Esophagus muscularis mucosa (tissue), 4 donors: ENCODE data around the gene KLHL29. TPM values are rescaled to one million over a fixed set of nuclear protein-coding genes. Genes with fewer than 3 reads are reported as not detected.

Experiments
- DNase-seq: peaks from one replicate; pipeline ENCODE4 v3.0.0-alpha.2; 2017; ENCODE audit errors: extremely low spot score
- H3K27ac ChIP-seq, 4 donors: fragments of 200-600 bp; sonication (generic); replicated peaks in 1 of 4; 1 replicate in 3 of 4; 2 replicates in 1 of 4; pipeline ENCODE4 v1.5.1; 2016 to 2019; ENCODE audit warnings: mild to moderate bottlenecking in 1 of 4
- H3K27me3 ChIP-seq, 4 donors: fragments of 200-600 bp; sonication (generic); one replicate each; pipeline versions ENCODE4 v1.5.1 to v1.6.0; 2016 to 2019
- H3K36me3 ChIP-seq, 4 donors: fragments of 200-600 bp; sonication (generic); one replicate each; pipeline ENCODE4 v1.5.1; 2016 to 2019
- H3K4me1 ChIP-seq, 4 donors: fragments of 200-600 bp; sonication (generic); one replicate each; pipeline ENCODE4 v1.5.1; 2016 to 2019
- H3K4me3 ChIP-seq, 4 donors: fragments of 200-600 bp; sonication (generic); 1 replicate in 2 of 4; 2 replicates in 2 of 4; pipeline ENCODE4 v1.5.1; 2016 to 2019; ENCODE audit warnings: mild to moderate bottlenecking in 4 of 4, moderate library complexity in 1 of 4
- H3K9me3 ChIP-seq, 4 donors: fragments of 200-600 bp; sonication (generic); 1 replicate in 3 of 4; 2 replicates in 1 of 4; pipeline ENCODE4 v1.5.1; 2016 to 2019
- EP300 ChIP-seq: sonication (generic); formaldehyde crosslinking; IDR thresholded peaks from one replicate; pipeline ENCODE4 v1.6.1; 2017; ENCODE audit warnings: antibody characterized with exemption
- POLR2A ChIP-seq: fragments of 450-650 bp; IDR thresholded peaks from one replicate; pipeline ENCODE4 v1.6.1; 2017; ENCODE audit warnings: antibody characterized with exemption, moderate library complexity, mild to moderate bottlenecking, low read depth
- POLR2AphosphoS5 ChIP-seq, 2 donors: sonication (generic); formaldehyde crosslinking; IDR thresholded peaks; one replicate each; pipeline ENCODE4 v1.6.1; 2017; ENCODE audit warnings: antibody characterized with exemption in 2 of 2
- WGBS: methylation state at CpG from one replicate; pipeline ENCODE4 v1.1.5; 2018; 5-methylcytosine and 5-hydroxymethylcytosine counted together
- intact Hi-C: fragments of 100-400 bp; cut with DNase I; formaldehyde crosslinking; loops from one replicate; pipeline ENCODE4 v1.15.1; 2023
- total RNA-seq, 4 donors: library from RNA; depleted of rRNA; stranded (reverse); fragments of >200 nt; gene quantifications; one replicate each; pipeline versions ENCODE4 v1.1.0 to v1.2.1, GENCODE V29; 2016
- TF ChIP-seq, protein P1 (sequence below), 3 experiments: fragments of 200-600 bp in 2 of 3; fragments of 450-650 bp in 1 of 3; sonication (generic) in 2 of 3; IDR thresholded peaks; one replicate each; pipeline ENCODE4 v1.5.1; 2017 to 2019; ENCODE audit warnings: antibody characterized with exemption in 3 of 3, mild to moderate bottlenecking in 2 of 3, moderate library complexity in 1 of 3

Gene KLHL29
- total RNA-seq, 4 donors from 2014 or later, result 22.0 to 26.1 (median 23.4) TPM

DNA sequence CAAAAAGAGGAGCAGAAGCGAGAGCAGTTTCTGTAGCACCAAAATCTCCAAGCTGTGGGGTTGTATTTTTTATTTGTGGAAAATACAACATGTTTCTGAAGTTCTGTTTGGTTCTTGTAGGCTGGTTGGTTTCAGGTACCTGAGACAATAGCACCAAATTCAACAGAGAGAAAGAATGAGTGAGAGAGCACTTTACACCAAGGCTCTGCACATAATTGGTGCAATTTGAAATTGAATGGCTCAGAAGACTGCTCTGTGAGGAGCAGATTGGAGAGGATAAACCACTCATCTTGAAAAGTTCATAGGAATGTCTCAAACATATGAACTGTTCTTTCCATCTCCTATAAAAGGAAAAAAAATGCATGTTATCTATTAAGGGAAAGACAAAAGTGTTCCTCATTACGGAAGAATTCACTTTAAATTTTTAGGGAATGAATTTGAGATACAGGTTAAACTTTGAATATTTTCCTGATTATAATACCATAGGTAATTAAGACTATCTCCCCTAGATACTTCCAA, 366.8 kb downstream of the KLHL29 start:
- H3K27ac ChIP-seq, result no peak overlapping the region
- DNase-seq, result no peak
- H3K4me1 ChIP-seq, result peaks cover 0 to 20% (median 4%) of the 10 kb centered on the region in 4 donors
- 92% methylated on average over 2 of the region's 2 CpGs for WGBS
- TF ChIP-seq POLR2AphosphoS5 (IDR thresholded peaks at IDR 0.05) (no peak), EP300 (no peak), POLR2A (no peak)
- TF ChIP-seq, protein P1, sequence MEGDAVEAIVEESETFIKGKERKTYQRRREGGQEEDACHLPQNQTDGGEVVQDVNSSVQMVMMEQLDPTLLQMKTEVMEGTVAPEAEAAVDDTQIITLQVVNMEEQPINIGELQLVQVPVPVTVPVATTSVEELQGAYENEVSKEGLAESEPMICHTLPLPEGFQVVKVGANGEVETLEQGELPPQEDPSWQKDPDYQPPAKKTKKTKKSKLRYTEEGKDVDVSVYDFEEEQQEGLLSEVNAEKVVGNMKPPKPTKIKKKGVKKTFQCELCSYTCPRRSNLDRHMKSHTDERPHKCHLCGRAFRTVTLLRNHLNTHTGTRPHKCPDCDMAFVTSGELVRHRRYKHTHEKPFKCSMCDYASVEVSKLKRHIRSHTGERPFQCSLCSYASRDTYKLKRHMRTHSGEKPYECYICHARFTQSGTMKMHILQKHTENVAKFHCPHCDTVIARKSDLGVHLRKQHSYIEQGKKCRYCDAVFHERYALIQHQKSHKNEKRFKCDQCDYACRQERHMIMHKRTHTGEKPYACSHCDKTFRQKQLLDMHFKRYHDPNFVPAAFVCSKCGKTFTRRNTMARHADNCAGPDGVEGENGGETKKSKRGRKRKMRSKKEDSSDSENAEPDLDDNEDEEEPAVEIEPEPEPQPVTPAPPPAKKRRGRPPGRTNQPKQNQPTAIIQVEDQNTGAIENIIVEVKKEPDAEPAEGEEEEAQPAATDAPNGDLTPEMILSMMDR (IDR thresholded peaks at IDR 0.05), result no peak
- H3K4me3 ChIP-seq, result no peak overlapping the region
- no peaks in the 10 kb centered on the region for H3K9me3 ChIP-seq
- intact Hi-C loops, result loop anchor here (10.0 kb wide), 1 partner anchor 117 kb away; no protein-coding TSS in a partner anchor
- no peaks in the 10 kb centered on the region for H3K27me3 ChIP-seq
- H3K36me3 ChIP-seq, result peaks cover 0 to 22% (median 9%) of the 10 kb centered on the region in 4 donors

DNA sequence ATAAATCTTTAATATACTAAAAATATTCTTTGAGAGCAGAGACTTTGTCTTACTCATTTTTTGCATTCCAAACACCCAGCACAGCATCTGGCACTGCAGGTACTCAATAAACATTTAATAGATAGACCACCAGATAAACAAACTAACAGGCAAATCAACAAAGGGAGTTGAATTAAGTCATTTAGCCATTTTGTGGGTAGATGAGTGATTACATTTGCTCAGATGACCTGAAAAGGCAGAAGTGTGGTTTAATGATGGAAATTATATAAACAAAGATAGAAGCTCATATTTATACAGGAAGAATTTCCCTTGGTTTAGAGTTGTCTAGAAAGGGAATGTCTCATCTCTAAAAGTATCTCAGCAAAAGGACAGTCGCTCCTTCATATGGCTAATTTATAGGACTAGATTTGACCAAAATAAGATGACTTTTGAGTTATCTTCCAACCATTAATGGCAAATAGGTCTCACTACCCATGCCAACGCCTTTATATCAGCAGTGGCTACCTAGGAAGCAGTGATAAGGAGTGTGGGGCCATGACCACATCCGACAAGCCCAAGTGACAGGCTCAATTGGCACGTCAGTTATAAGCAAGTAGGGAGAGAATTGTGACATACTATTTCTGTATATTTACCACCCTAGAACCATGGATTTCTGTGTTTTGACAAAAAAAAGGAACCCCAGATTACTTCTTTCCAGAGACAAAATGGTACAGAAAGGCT, 368.5 kb downstream of the KLHL29 start:
- 86% methylated on average over 4 of the region's 4 CpGs for WGBS
- peaks cover 0 to 15% (median 6%) of the 10 kb centered on the region in 4 donors for H3K4me1 ChIP-seq
- H3K27ac ChIP-seq, result no peak overlapping the region
- no peak overlapping the region for H3K4me3 ChIP-seq
- DNase-seq, result no peak
- H3K27me3 ChIP-seq, result no peaks in the 10 kb centered on the region
- H3K36me3 ChIP-seq, result peaks cover 0 to 27% (median 17%) of the 10 kb centered on the region in 4 donors
- TF ChIP-seq POLR2AphosphoS5 (IDR thresholded peaks at IDR 0.05), result no peak
- TF ChIP-seq, protein P1 (IDR thresholded peaks at IDR 0.05), result no peak
- TF ChIP-seq POLR2A, result no peak
- TF ChIP-seq EP300, result no peak
- H3K9me3 ChIP-seq, result no peaks in the 10 kb centered on the region
- intact Hi-C loops, result loop anchor here (10.0 kb wide), 1 partner anchor 119 kb away; no protein-coding TSS in a partner anchor

DNA sequence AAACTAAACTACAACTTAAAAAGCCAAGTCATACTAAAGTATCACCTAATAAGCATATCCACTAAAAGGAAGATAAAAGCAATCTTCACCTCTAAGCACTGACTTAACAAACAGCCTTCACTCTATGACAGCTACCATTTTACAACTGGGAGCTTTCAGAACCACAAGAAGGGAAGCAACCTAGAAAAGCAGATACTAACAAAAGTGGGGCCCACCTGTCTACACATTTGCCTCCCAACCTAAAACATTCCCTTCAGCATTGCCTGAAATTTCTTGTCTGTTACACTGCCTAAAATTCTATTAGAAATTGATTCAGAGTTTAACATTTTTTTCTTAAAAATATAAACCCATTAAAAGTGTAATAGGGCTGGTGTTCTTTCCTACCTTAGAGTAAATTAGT, 370.0 kb downstream of the KLHL29 start:
- peaks cover 0 to 15% (median 6%) of the 10 kb centered on the region in 4 donors for H3K4me1 ChIP-seq
- no peaks in the 10 kb centered on the region for H3K9me3 ChIP-seq
- no peak overlapping the region for H3K4me3 ChIP-seq
- H3K36me3 ChIP-seq, result peaks cover 0 to 27% (median 17%) of the 10 kb centered on the region in 4 donors
- intact Hi-C loops, result loop anchor here (10.0 kb wide), 1 partner anchor 120 kb away; no protein-coding TSS in a partner anchor
- H3K27me3 ChIP-seq, result no peaks in the 10 kb centered on the region
- DNase-seq, result no peak
- H3K27ac ChIP-seq, result no peak overlapping the region
- TF ChIP-seq POLR2A (no peak), POLR2AphosphoS5 (IDR thresholded peaks at IDR 0.05) (no peak), EP300 (no peak)
- TF ChIP-seq, protein P1 (IDR thresholded peaks at IDR 0.05), result no peak

DNA sequence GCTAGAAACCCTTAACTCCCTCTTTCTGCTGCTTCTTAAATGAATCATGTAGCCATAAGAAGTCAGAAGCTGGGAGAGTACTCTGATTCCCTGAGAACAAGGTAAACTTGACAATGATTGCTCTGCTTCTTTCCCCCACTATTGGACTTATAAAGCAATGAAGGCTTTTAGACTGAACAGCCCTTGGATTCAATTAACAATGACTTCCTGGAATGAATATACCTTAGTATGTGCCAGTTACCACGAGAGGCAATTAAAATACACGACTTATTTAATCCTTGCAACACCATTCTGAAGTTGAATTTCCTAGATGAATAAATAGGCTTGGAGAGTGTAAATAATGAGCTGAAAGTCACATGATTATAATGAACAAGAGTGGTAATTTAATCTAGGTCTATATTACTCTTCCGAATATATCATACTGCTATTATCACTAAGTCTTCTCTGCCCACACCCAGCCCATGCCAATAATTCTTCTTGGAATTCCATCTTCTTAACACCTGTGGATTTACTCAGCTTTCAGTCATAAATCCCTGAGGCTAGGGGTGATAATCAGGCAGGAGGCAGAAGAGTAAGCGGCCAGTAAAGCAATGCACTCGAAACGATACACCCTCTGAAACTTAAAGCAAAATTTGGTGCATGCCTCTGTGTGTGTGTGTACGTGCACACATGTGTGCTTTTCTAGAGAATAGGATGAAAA, 371.8 kb downstream of the KLHL29 start:
- WGBS, result 88% methylated on average over 7 of the region's 7 CpGs
- no peaks in the 10 kb centered on the region for H3K27me3 ChIP-seq
- H3K36me3 ChIP-seq, result peaks cover 0 to 28% (median 15%) of the 10 kb centered on the region in 4 donors
- intact Hi-C loops, result loop anchor here (10.0 kb wide), 1 partner anchor 122 kb away; no protein-coding TSS in a partner anchor
- no peak for TF ChIP-seq POLR2AphosphoS5 (IDR thresholded peaks at IDR 0.05)
- DNase-seq, result no peak
- no peak overlapping the region for H3K4me3 ChIP-seq
- H3K9me3 ChIP-seq, result no peaks in the 10 kb centered on the region
- no peak overlapping the region for H3K27ac ChIP-seq
- peaks cover 0 to 27% (median 8%) of the 10 kb centered on the region in 4 donors for H3K4me1 ChIP-seq
